IPS DF 6.9 (cell line): ENCODE data around the gene TIMM22.

ENCODE experiments used
- DNase-seq: peaks from one replicate; pipeline ENCODE4 v3.0.0-alpha.2; 2013; ENCODE audit warnings: low read depth, low spot score
- H3K27ac ChIP-seq: one replicate; pipeline ENCODE4 v1.5.1; 2013; ENCODE audit warnings: low read length, control low read depth
- H3K27me3 ChIP-seq: 2 replicates; pipeline ENCODE4 v1.6.1; 2013; ENCODE audit warnings: mild to moderate bottlenecking, low read length; ENCODE audit not compliant: control insufficient read depth, insufficient read depth
- H3K36me3 ChIP-seq: 2 replicates; pipeline ENCODE4 v1.6.1; 2013; ENCODE audit warnings: low read length; ENCODE audit not compliant: control insufficient read depth, insufficient read depth
- H3K4me1 ChIP-seq: 2 replicates; pipeline ENCODE4 v1.6.1; 2013; ENCODE audit warnings: low read length; ENCODE audit not compliant: control insufficient read depth, insufficient read depth
- H3K4me3 ChIP-seq: 2 replicates; pipeline ENCODE4 v1.5.1; 2013; ENCODE audit warnings: mild to moderate bottlenecking, low read length
- H3K9me3 ChIP-seq: 2 replicates; pipeline ENCODE4 v1.6.1; 2013; ENCODE audit warnings: low read length, inconsistent platforms; ENCODE audit not compliant: control insufficient read depth, insufficient read depth
- WGBS: extraction: QIAGEN DNeasy Blood & Tissue Kit; methylation state at CpG from one replicate; pipeline ENCODE4 v1.1.7; 2013; ENCODE audit warnings: mixed read lengths, missing lambda C conversion rate; ENCODE audit not compliant: insufficient read length, insufficient coverage; 5-methylcytosine and 5-hydroxymethylcytosine counted together

TIMM22 gene

GRCh38 chr17:1002412-1002753, 5.5 kb downstream of the TIMM22 start:
- WGBS: no CpG with 5 or more reads among the region's 4 CpGs
- H3K27ac ChIP-seq: no peak overlapping the region
- no peak overlapping the region for H3K4me3 ChIP-seq
- H3K4me1 ChIP-seq: no peaks in the 10 kb centered on the region
- no peak for DNase-seq
- H3K36me3 ChIP-seq: peaks cover 12% of the 10 kb centered on the region
- no peaks in the 10 kb centered on the region for H3K9me3 ChIP-seq
- no peaks in the 10 kb centered on the region for H3K27me3 ChIP-seq

- Histone ChIP-seq H3K9me3 (no peaks in the 10 kb centered on the region), H3K4me3 (no peak overlapping the region), H3K4me1 (no peaks in the 10 kb centered on the region), H3K27me3 (no peaks in the 10 kb centered on the region), H3K36me3 (peaks cover 12% of the 10 kb centered on the region), H3K27ac (no peak overlapping the region)
- no CpG with 5 or more reads among the region's 19 CpGs for WGBS
- no peak for DNase-seq
These were observed 6.0 kb downstream of the TIMM22 start for GRCh38 chr17:1002771-1003555.

- Histone ChIP-seq H3K4me3 (no peak overlapping the region), H3K36me3 (peaks cover 12% of the 10 kb centered on the region), H3K27ac (no peak overlapping the region), H3K4me1 (no peaks in the 10 kb centered on the region), H3K9me3 (no peaks in the 10 kb centered on the region), H3K27me3 (no peaks in the 10 kb centered on the region)
- no peak for DNase-seq
- WGBS: no CpG with 5 or more reads among the region's 5 CpGs
These were observed 6.7 kb downstream of the TIMM22 start for GRCh38 chr17:1003633-1003971.

GRCh38 chr17:1003972-1004768, 7.2 kb downstream of the TIMM22 start:
- no peaks in the 10 kb centered on the region for H3K27me3 ChIP-seq
- DNase-seq: no peak
- no peak overlapping the region for H3K27ac ChIP-seq
- no peaks in the 10 kb centered on the region for H3K9me3 ChIP-seq
- WGBS: no CpG with 5 or more reads among the region's 30 CpGs
- H3K36me3 ChIP-seq: peaks cover 12% of the 10 kb centered on the region
- H3K4me3 ChIP-seq: no peak overlapping the region
- H3K4me1 ChIP-seq: no peaks in the 10 kb centered on the region

- H3K36me3 ChIP-seq: peaks cover 9% of the 10 kb centered on the region
- H3K4me1 ChIP-seq: no peaks in the 10 kb centered on the region; the same call in 1 of the 2 replicates
- no peak overlapping the region for H3K4me3 ChIP-seq
- H3K27me3 ChIP-seq: no peaks in the 10 kb centered on the region
- WGBS: no CpG with 5 or more reads among the region's 13 CpGs
- H3K9me3 ChIP-seq: no peaks in the 10 kb centered on the region
- DNase-seq: no peak
- H3K27ac ChIP-seq: no peak overlapping the region
These were observed 7.9 kb downstream of the TIMM22 start for GRCh38 chr17:1004769-1005295.

- Histone ChIP-seq H3K36me3 (peaks cover 9% of the 10 kb centered on the region), H3K4me3 (no peak overlapping the region), H3K4me1 (no peaks in the 10 kb centered on the region; the same call in 1 of the 2 replicates), H3K9me3 (no peaks in the 10 kb centered on the region), H3K27ac (no peak overlapping the region), H3K27me3 (no peaks in the 10 kb centered on the region)
- DNase-seq: no peak
- no CpG with 5 or more reads among the region's 23 CpGs for WGBS
These were observed 8.5 kb downstream of the TIMM22 start for GRCh38 chr17:1005361-1005946.

GRCh38 chr17:1006054-1006453, 9.1 kb downstream of the TIMM22 start:
- H3K36me3 ChIP-seq: peaks cover 7% of the 10 kb centered on the region
- no CpG with 5 or more reads among the region's 16 CpGs for WGBS
- H3K4me3 ChIP-seq: no peak overlapping the region

GRCh38 chr17:1007310-1008007, 10.5 kb downstream of the TIMM22 start:
- WGBS: no CpG with 5 or more reads among the region's 16 CpGs
- no peaks in the 10 kb centered on the region for H3K36me3 ChIP-seq
- DNase-seq: no peak
- H3K27ac ChIP-seq: no peak overlapping the region
- H3K4me1 ChIP-seq: no peaks in the 10 kb centered on the region; the same call in 1 of the 2 replicates
- no peaks in the 10 kb centered on the region for H3K9me3 ChIP-seq
- no peaks in the 10 kb centered on the region for H3K27me3 ChIP-seq
- no peak overlapping the region for H3K4me3 ChIP-seq

More at GRCh38 chr17:1006054-1006453, 9.1 kb downstream of the TIMM22 start:
- Histone ChIP-seq H3K27ac (no peak overlapping the region), H3K27me3 (no peaks in the 10 kb centered on the region), H3K9me3 (no peaks in the 10 kb centered on the region), H3K4me1 (no peaks in the 10 kb centered on the region; the same call in 1 of the 2 replicates)
- no peak for DNase-seq

GRCh38 chr17:1008008-1008761, 11.3 kb downstream of the TIMM22 start:
- Histone ChIP-seq H3K4me1 (no peaks in the 10 kb centered on the region; the same call in 1 of the 2 replicates), H3K9me3 (no peaks in the 10 kb centered on the region), H3K36me3 (no peaks in the 10 kb centered on the region), H3K4me3 (no peak overlapping the region), H3K27me3 (no peaks in the 10 kb centered on the region), H3K27ac (no peak overlapping the region)
- DNase-seq: no peak
- no CpG with 5 or more reads among the region's 21 CpGs for WGBS
